Activated CD4-positive, alpha-beta T cell treated with anti-CD3 and anti-CD28 coated beads for 24 hours (primary cell): ENCODE results near the gene NAV1.
"Not testable (repeated sequence)": the region's sequence is repeated elsewhere in the genome, so short reads cannot be mapped to it uniquely, and the experiment has no call there.

Source experiments
- DNase-seq, 2 donors: peaks; one replicate each; pipeline ENCODE4 v3.0.0-alpha.2; 2020; ENCODE audit warnings: low read depth in 2 of 2

Gene NAV1

GRCh38 chr1:201549522-201549921 is 10.6 kb downstream of the NAV1 start:
- not testable (repeated sequence) for DNase-seq

GRCh38 chr1:201551096-201551495 is 12.2 kb downstream of the NAV1 start:
- no peak for DNase-seq

GRCh38 chr1:201551877-201552731 is 13.2 kb downstream of the NAV1 start:
- DNase-seq: no peak

DNA sequence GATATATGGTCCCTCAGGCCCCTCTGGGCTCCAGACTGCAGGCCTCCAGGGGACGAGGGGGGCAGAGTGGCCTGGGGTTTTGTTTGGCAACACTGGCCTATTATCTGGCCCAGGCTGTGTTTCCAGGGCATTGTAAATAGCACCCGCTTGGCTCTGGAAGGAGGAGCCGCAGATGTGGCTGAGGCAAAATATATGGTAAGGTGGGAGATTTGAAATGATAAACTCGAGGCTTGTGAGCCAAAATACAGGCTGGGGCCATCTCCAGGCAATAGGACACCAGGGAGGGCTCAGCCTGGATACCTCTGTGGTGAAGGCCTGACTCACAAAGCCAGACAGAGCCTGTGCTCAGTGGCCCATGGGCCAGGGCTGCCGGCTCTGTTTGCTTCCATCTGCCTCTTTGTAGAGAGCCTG is 14.0 kb downstream of the NAV1 start:
- no peak for DNase-seq

- no peak for DNase-seq
These were observed 14.7 kb downstream of the NAV1 start for GRCh38 chr1:201553496-201554189.

GRCh38 chr1:201554190-201554600 is 15.3 kb downstream of the NAV1 start:
- DNase-seq: no peak

DNA sequence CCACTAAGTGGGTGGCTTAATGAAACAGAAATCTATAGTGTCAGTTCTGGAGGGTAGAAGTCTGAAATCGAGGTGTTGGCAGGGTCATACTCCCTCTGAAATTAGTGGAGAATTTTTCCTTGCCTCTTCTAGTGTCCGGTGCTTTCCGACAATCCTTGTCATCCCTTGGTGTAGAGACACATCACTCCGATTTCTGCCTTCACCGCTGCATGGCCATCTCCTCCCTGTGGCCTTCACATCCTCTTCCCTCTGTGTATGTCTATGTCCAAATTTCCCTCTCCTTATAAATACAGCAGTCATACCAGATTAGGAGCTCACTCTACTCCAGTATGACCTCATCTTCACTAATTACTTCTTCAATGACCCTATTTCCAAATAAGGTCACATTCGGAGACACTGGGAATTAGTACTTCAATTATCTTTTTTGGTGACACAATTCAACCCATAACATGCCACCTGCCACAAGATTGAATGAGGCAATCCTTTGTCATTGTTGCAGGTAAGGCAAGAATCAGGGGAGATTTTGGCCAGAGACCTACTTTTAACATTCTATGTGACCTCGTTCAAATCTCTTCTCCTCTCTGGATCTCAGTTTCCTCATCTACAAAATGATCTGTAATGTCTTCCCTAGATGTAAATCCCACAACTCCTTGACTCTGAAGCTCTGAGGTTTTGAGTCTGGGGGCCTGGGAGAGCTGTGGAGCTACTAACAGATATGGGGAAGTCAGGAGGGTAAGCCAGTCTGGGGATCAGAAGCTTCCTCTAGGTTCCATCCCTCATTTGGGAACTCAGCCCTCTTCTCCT is 16.1 kb downstream of the NAV1 start:
- no peak for DNase-seq

- no peak for DNase-seq
These were observed 16.6 kb downstream of the NAV1 start for GRCh38 chr1:201555593-201555945.

DNA sequence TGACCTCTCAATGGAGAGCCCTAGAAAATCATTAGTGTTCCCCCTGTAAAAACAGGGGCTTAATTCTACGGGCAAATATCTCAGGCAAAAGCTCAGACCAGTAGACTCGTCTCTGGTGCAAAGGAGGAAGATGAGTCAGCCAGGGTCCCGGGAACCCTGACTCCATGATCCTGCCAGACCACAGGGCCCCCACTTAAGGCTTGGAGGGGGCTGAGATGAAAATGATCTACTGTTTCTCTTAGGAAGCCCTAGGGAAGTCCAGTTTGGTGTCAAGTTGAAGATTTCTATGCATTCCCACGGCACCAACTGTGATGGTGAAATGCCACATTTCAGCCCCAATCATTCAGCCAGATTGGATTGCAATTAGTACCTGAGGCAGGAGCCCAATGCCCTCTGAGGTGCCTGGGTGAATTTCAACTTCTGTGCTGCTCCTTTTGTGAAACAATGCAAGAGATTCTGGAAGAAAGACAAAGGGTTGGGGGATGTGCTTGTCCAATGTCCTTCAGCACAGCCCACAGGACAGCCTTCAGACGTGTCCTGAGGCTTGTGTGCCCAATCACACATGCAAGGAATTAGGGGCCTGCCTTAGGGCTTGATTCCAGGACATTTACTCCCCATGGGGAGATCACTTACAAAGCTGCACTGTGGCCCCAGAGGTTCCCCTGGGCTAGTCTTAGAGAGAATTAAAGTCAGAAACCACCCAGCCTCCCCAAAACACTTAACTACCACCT is 18.1 kb downstream of the NAV1 start:
- DNase-seq: no peak

DNA sequence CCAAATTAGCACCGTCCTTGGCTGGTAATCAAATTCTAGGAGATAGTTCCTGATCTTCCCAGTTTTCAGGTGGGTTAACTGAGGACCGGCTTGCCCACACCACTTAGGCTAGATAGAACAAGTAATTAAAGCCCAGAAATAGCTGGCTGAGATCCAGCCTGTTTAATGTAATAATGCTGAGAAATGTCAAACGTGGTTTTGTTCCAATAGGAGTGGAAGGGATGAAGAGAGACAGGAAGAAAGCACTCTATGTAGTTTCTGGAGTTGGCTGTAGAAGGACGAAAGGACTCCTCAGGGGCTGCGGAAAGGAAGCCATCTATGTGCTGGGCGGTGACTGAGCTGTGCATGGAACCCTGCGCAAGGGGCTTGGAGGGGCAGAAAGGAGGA is 18.6 kb downstream of the NAV1 start:
- DNase-seq: no peak

DNA sequence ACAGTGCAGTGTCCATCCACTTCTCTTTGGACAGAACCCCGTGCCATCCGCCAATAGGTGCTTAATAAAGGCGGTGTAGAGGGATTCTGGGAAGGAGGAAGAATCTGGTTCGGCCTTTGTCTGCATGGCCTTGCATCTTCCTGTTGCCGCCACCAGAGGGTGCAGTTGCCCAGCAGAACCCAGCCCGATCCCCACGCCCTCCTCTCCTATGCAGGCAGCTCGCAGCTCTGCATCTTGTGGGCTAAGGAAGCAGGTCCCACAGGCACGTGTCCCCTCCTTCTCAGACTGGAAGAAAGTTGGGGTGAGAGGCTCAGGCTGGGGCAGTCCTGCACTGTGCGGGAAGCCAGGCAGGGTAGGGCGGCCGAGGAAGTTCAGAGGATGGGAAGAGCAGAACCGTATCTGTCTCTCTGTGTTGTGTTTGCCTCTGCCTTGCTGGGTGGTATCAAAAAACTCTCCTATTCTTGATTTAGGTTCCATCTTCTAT is 20.8 kb downstream of the NAV1 start:
- peak; percentile 52 to 54 for DNase-seq

- DNase-seq: no peak
These were observed 21.6 kb downstream of the NAV1 start for GRCh38 chr1:201560328-201561194.

GRCh38 chr1:201561195-201561564 is 22.3 kb downstream of the NAV1 start:
- DNase-seq: no peak

- no peak for DNase-seq
These were observed 22.7 kb downstream of the NAV1 start for GRCh38 chr1:201561601-201562000.

DNA sequence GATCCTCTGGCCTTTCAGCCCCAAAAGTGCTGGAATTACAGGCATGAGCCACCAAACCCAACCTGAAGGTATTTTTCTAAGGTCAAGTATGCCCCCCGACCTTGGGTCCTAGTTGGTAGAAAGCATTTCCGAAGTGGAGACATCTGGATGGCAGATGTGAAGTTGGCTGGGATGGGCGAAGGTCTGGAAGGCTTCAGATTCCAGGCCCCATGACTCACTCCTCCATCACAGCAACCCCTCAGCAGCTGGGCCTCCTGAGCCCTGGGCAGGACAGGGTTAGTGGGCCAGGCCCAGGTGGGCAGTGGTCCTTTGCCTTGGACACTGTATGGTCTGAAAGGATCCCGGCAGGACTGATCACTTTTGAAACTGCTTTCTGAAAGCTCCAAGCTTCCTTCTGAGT is 23.3 kb downstream of the NAV1 start:
- DNase-seq: no peak

GRCh38 chr1:201562659-201563405 is 23.9 kb downstream of the NAV1 start:
- no peak for DNase-seq

DNA sequence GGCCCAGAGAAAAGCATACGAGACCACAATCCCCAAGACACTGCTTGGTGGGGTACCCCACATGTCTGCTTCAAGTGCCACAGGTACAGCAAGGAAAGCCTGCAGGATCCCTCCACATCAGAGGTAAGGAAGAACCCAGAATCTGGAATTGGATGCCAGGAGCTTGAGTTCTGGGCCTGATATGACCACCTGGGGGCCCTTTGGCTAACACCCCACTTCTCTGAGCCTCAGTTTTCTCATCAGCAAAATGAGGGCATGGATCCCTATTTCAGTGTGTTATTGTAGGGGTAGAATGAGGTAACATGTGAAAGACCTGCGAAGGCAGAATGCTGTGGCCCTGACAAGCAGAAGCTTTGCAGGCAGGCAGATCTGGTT is 24.5 kb downstream of the NAV1 start:
- DNase-seq: no peak

- DNase-seq: no peak
These were observed 25.0 kb downstream of the NAV1 start for GRCh38 chr1:201563941-201564340.

DNA sequence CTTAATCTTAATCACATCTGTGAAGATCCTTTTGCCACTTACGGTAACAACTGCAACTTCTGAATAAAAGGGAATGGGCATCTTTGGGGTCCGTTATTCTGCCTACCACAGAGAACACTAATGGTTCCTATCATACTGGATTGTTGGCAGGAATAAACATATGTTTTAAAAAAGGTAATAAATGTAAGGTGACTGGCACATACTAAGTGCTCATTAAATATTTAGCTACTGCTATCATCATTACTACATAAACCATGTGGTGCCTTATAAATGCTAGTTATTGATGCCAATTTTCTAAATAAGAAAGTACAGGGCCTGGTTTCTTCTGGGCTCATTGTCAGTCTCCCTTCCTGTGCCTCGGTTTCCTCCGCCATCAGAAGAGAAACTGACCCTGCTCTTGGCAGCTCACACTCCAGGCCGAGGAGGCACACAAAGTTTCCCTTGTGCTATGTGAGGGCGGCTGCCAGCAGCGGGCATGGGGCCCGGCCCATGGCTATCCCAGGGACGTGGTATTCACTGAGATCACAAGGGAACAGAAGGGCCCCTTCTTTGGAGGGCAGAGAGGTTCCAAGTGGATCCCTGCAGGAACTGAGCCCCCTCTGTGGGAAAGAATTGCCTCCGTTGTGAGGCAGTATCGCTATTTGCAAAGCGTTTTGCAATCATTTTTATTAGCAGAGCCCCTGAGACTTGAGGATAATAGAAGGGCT is 26.2 kb downstream of the NAV1 start:
- no peak for DNase-seq
